CMK (cell line): ENCODE data around the gene ZG16.

Experiments used
- DNase-seq: peaks from one replicate; pipeline ENCODE4 v3.0.0-alpha.2; 2010; ENCODE audit warnings: low read depth

Gene ZG16

GRCh38 chr16:29825145-29826044, 47.3 kb downstream of the ZG16 start:
- no peak for DNase-seq

- no peak for DNase-seq
Observed at GRCh38 chr16:29826342-29826695, 48.3 kb downstream of the ZG16 start.

- DNase-seq: no peak
Observed at GRCh38 chr16:29830774-29831173, 52.7 kb downstream of the ZG16 start.

GRCh38 chr16:29831490-29831889, 53.4 kb downstream of the ZG16 start:
- no peak for DNase-seq
